Activated CD4-positive, alpha-beta T cell treated with anti-CD3 and anti-CD28 coated beads, Interleukin-2, amount 10 ng/mL, durations not matched to agents 7 days and 5 days (primary cell): Measurements from ENCODE around the gene ST13. TPM values are rescaled to one million over a fixed set of nuclear protein-coding genes. Genes with fewer than 3 reads are reported as not detected.
A peak's percentile ranks its signal among the peaks of the same experiment; 100 is the strongest.
"Not testable (repeated sequence)": the region's sequence is repeated elsewhere in the genome, so short reads cannot be mapped to it uniquely, and the experiment has no call there.

Source experiments
- CTCF ChIA-PET: fragments of 350-600 bp; sonication (Branson Sonifier 250); formaldehyde crosslinking; loops from one replicate; lab custom pipeline; 2021; ENCODE audit warnings: antibody characterized with exemption; lab: Charles Lee
- POLR2A ChIA-PET: fragments of 350-600 bp; sonication (Branson Sonifier 250); formaldehyde crosslinking; loops from one replicate; lab custom pipeline; 2021; ENCODE audit warnings: antibody characterized with exemption; lab: Charles Lee
- DNase-seq: peaks from one replicate; pipeline ENCODE4 v3.0.0-alpha.2; 2020
- H3K27ac Mint-ChIP-seq: one replicate; pipeline ENCODE4 v1.8.0; 2021; ENCODE audit warnings: mild to moderate bottlenecking, moderate library complexity, mixed read lengths
- H3K27me3 Mint-ChIP-seq: one replicate; pipeline ENCODE4 v1.8.0; 2021; ENCODE audit warnings: mixed read lengths
- H3K36me3 Mint-ChIP-seq: one replicate; pipeline ENCODE4 v1.8.0; 2021; ENCODE audit warnings: low read depth, mixed read lengths
- H3K4me1 Mint-ChIP-seq: one replicate; pipeline ENCODE4 v1.8.0; 2021; ENCODE audit warnings: mixed read lengths
- H3K4me3 Mint-ChIP-seq: one replicate; pipeline ENCODE4 v1.8.0; 2021; ENCODE audit warnings: mild to moderate bottlenecking, moderate library complexity, mixed read lengths
- H3K9me3 Mint-ChIP-seq: one replicate; pipeline ENCODE4 v1.8.0; 2021; ENCODE audit warnings: mixed read lengths
- total RNA-seq, 2 experiments: library from RNA; stranded (reverse); gene quantifications; one replicate each; pipeline ENCODE4 v1.2.3, GENCODE V29; 2021

Gene ST13
- 100 to 1,000 TPM; 147 to 180 TPM for total RNA-seq

- no peaks in the 10 kb centered on the region for H3K9me3 Mint-ChIP-seq
- H3K27me3 Mint-ChIP-seq, result no peaks in the 10 kb centered on the region
- DNase-seq, result peak; percentile 98
- ChIA-PET POLR2A (interaction anchor here (0.6 to 1.1 kb wide), 4 partner anchors 19 to 236 kb away, joined by 3 to 7 read pairs (median 4); no protein-coding TSS in a partner anchor), CTCF (interaction anchor here (0.5 to 4.7 kb wide), 8 partner anchors 10 to 201 kb away, joined by 3 to 21 read pairs (median 4); partner anchors contain the start of gene SLC25A17)
- peak within 1 kb of the TSS; percentile 100 for H3K27ac Mint-ChIP-seq
- H3K36me3 Mint-ChIP-seq, result peaks cover 10% of the 10 kb centered on the region
- H3K4me3 Mint-ChIP-seq, result peak within 1 kb of the TSS; percentile 98
- peaks cover 52% of the 10 kb centered on the region for H3K4me1 Mint-ChIP-seq
Measured at GRCh38 chr22:40856513-40857308, at the start of gene ST13, which contains the start of gene XPNPEP3. ST13 (minus strand) TSS chr22:40856639; CDS start chr22:40856540, 99 bp downstream. XPNPEP3 (plus strand) TSS chr22:40857148; CDS start chr22:40857182, 34 bp downstream.

- Mint-ChIP-seq H3K27me3 (no peaks in the 10 kb centered on the region), H3K9me3 (no peaks in the 10 kb centered on the region), H3K27ac (no peak overlapping the region), H3K4me1 (peaks cover 2% of the 10 kb centered on the region), H3K4me3 (no peak overlapping the region), H3K36me3 (peaks cover 4% of the 10 kb centered on the region)
- CTCF ChIA-PET, result no interaction called here
- DNase-seq, result no peak
- POLR2A ChIA-PET, result no interaction called here
Measured at GRCh38 chr22:40904101-40904500, 47.7 kb upstream of the ST13 start.

DNA sequence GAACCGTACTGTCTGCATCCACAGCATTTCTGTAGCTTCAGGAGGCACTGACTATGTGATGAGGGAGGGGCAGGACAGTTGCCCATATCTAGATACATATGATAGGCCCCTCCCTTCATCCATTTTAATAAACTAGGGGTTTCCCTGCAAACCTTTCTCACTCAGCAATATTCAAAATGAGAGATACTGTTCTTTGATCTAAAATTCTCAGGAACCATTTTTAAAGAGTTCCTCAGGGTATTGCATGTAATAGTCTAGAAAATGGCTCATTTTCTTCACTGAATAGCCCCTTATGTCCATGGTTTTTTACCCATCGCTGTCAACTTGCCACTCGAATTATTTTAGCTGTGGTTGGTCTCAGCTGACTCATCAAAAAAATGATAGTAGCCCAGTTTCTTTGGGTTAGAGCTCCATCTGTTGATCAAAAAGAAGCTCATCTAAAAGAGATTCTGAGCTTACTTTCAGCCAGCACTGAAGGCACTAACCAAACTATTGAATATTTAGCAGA, 42.5 kb upstream of the ST13 start:
- Mint-ChIP-seq H3K27ac (peak overlapping the region; percentile 23), H3K27me3 (no peaks in the 10 kb centered on the region), H3K4me1 (peaks cover 8% of the 10 kb centered on the region), H3K36me3 (no peaks in the 10 kb centered on the region), H3K9me3 (no peaks in the 10 kb centered on the region), H3K4me3 (no peak overlapping the region)
- peak; percentile 27 for DNase-seq
- POLR2A ChIA-PET, result interaction anchor here (0.6 to 0.8 kb wide), 2 partner anchors 216 to 390 kb away, joined by 4 to 7 read pairs; no protein-coding TSS in a partner anchor
- CTCF ChIA-PET, result interaction anchor here (0.6 to 1.7 kb wide), 28 partner anchors 9 to 905 kb away, joined by 3 to 11 read pairs (median 4); partner anchors contain the start of genes DNAJB7, MRTFA and ST13

DNA sequence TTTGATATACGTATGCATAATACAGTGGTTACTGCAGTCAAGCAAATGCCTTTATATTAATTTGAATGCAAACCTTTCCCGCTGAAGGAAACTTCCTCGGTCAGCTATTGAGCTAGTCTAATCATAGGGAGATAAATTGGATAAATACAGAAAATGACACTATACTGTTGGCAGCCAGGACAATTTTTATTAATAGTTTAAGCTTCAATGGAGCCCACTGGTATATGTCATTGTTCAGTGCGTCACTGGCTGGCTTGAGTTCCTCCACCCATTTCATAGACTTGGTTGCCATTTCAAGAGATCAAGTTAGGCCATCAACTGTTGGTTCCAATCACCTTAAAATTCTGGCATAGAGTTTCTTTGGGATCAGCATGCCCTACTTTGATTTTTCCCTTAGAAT, 38.0 kb upstream of the ST13 start:
- Mint-ChIP-seq H3K9me3 (no peaks in the 10 kb centered on the region), H3K27ac (no peak overlapping the region), H3K4me1 (peaks cover 8% of the 10 kb centered on the region), H3K27me3 (no peaks in the 10 kb centered on the region), H3K4me3 (no peak overlapping the region), H3K36me3 (peaks cover 2% of the 10 kb centered on the region)
- ChIA-PET CTCF (no interaction called here), POLR2A (no interaction called here)
- no peak for DNase-seq

DNA sequence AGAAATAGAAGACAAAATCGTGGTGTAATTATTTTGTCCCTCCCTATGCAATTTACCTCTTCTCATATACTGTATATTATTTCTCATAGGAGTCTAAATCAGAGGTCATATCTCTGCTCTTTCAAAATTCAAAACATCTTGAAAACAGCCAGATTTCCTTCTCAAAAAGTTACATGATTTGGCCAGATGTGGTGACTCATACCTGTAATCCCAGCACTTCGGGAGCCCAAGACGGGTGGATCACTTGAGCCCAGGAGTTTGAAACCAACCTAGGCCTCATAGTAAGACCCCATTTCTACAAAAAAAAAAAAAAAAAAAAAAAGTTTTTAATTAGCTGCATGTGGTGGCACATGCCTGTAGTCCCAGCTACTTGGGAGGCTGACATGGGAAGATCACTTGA, 34.4 kb upstream of the ST13 start:
- CTCF ChIA-PET, result interaction anchor here (0.6 to 1.7 kb wide), 4 partner anchors 32 to 365 kb away, joined by 3 to 5 read pairs (median 5); no protein-coding TSS in a partner anchor
- no peak for DNase-seq
- Mint-ChIP-seq H3K27me3 (no peaks in the 10 kb centered on the region), H3K27ac (no peak overlapping the region), H3K4me3 (no peak overlapping the region), H3K9me3 (no peaks in the 10 kb centered on the region), H3K4me1 (peaks cover 6% of the 10 kb centered on the region), H3K36me3 (peaks cover 9% of the 10 kb centered on the region)
- POLR2A ChIA-PET, result interaction anchor here (0.6 kb wide), 1 partner anchor 20 kb away, joined by 6 read pairs; no protein-coding TSS in a partner anchor

- no peak for DNase-seq
- Mint-ChIP-seq H3K36me3 (peaks cover 9% of the 10 kb centered on the region), H3K4me3 (no peak overlapping the region), H3K27me3 (no peaks in the 10 kb centered on the region), H3K27ac (peak overlapping the region; percentile 65), H3K4me1 (peaks cover 6% of the 10 kb centered on the region), H3K9me3 (no peaks in the 10 kb centered on the region)
- POLR2A ChIA-PET, result no interaction called here
- CTCF ChIA-PET, result interaction anchor here (1.0 to 1.8 kb wide), 4 partner anchors 10 to 464 kb away, joined by 3 to 10 read pairs (median 4); partner anchors contain the start of genes ST13 and XPNPEP3
Measured at GRCh38 chr22:40889116-40889515, 32.7 kb upstream of the ST13 start.

- no peak for DNase-seq
- Mint-ChIP-seq H3K36me3 (peaks cover 1% of the 10 kb centered on the region), H3K4me1 (no peaks in the 10 kb centered on the region), H3K4me3 (no peak overlapping the region), H3K27ac (no peak overlapping the region), H3K27me3 (no peaks in the 10 kb centered on the region), H3K9me3 (no peaks in the 10 kb centered on the region)
- CTCF ChIA-PET, result no interaction called here
- POLR2A ChIA-PET, result no interaction called here
Measured at GRCh38 chr22:40878922-40879321, 22.5 kb upstream of the ST13 start.

DNA sequence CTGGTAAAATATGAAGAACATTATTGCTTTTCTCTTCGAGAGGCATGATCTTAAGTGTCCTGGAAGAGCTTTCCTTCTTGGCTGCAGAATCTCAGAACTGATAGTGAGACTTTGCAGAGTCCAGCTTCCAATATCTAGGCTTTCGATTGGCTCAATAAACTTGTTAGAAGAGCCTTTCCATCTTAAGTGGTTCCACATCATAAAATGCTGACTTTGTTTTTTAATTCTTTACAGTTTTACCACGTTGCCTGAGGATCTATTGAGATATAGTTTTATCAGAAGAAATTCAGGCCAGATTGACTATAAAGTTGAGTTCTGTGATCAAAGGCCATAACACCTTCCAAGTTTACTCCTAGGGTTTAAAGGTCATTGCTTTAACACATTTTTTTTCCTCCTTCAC, 21.0 kb upstream of the ST13 start:
- no peaks in the 10 kb centered on the region for H3K4me1 Mint-ChIP-seq
- no peaks in the 10 kb centered on the region for H3K27me3 Mint-ChIP-seq
- POLR2A ChIA-PET, result no interaction called here
- no peak overlapping the region for H3K27ac Mint-ChIP-seq
- DNase-seq, result no peak
- no peak overlapping the region for H3K4me3 Mint-ChIP-seq
- CTCF ChIA-PET, result interaction anchor here (1.1 kb wide), 1 partner anchor 532 kb away, joined by 4 read pairs; no protein-coding TSS in a partner anchor
- H3K9me3 Mint-ChIP-seq, result no peaks in the 10 kb centered on the region
- H3K36me3 Mint-ChIP-seq, result peaks cover 1% of the 10 kb centered on the region

DNA sequence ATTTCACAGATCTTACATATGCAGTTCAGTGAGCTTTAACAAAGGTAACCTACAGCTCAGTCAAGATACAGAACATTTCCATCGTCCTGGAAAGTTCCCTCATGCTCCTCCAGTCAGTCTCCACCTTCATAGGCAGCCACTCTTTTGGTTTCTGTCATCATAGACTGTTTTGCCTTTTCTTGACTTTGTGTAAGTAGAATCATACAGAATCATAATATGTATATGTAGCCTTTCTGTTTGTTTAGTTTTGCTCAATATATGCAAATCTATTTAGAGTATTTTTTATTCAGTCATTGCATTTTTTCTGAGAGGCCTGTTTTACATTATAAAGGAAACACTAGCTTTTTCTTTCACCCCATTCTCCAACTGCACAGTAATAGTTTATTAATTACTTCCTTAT, 20.5 kb upstream of the ST13 start:
- CTCF ChIA-PET, result interaction anchor here (1.1 kb wide), 1 partner anchor 13 kb away, joined by 3 read pairs; no protein-coding TSS in a partner anchor
- Mint-ChIP-seq H3K27me3 (no peaks in the 10 kb centered on the region), H3K9me3 (no peaks in the 10 kb centered on the region), H3K4me3 (no peak overlapping the region), H3K27ac (no peak overlapping the region), H3K4me1 (no peaks in the 10 kb centered on the region), H3K36me3 (peaks cover 1% of the 10 kb centered on the region)
- no peak for DNase-seq
- POLR2A ChIA-PET, result no interaction called here

GRCh38 chr22:40875111-40875510, 18.7 kb upstream of the ST13 start:
- Mint-ChIP-seq H3K9me3 (no peaks in the 10 kb centered on the region), H3K36me3 (peaks cover 1% of the 10 kb centered on the region), H3K4me3 (no peak overlapping the region), H3K27ac (no peak overlapping the region), H3K4me1 (no peaks in the 10 kb centered on the region), H3K27me3 (no peaks in the 10 kb centered on the region)
- ChIA-PET CTCF (interaction anchor here (0.6 to 1.3 kb wide), 3 partner anchors 9 to 737 kb away, joined by 3 read pairs; no protein-coding TSS in a partner anchor), POLR2A (interaction anchor here (0.6 kb wide), 1 partner anchor 8 kb away, joined by 5 read pairs; no protein-coding TSS in a partner anchor)
- no peak for DNase-seq

DNA sequence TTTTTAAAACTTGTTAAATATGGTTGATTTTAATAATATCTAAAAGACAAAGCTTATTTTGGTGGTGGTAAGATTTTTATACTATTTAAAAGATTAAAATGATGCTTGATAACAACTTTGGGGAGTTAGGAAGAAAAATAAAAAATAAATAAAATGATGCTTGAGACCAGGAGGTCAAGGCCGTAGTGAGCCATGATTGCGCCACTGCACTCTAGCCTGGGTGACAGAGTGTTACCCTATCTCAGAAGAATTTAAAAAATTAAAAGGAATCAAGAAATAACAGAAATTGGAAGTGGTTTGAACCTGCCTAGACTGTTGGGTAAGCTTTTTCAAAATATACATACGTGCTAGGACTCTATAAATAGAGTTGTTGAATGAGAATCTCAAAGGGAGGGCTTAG, 17.6 kb upstream of the ST13 start:
- no peaks in the 10 kb centered on the region for H3K27me3 Mint-ChIP-seq
- H3K9me3 Mint-ChIP-seq, result no peaks in the 10 kb centered on the region
- ChIA-PET CTCF (no interaction called here), POLR2A (no interaction called here)
- H3K4me3 Mint-ChIP-seq, result no peak overlapping the region
- no peak overlapping the region for H3K27ac Mint-ChIP-seq
- H3K4me1 Mint-ChIP-seq, result no peaks in the 10 kb centered on the region
- H3K36me3 Mint-ChIP-seq, result peaks cover 1% of the 10 kb centered on the region
- no peak for DNase-seq

DNA sequence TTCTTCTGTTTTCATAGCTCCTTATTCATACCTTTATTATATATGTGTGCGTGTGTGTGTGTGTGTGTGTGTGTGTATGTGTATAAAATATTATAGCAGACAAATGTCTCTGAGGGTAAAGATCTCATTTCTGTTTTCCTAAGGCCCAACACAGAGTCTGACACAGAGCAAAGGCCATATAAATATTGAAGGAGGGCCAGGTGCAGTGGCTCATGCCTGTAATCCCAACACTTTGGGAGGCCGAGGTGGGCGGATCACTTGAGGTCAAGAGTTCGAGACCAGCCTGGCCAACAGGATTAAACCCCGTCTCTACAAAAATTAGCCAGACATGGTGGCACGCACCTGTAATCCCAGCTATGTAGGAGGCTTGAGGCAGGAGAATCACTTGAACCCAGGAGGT, 11.9 kb upstream of the ST13 start:
- POLR2A ChIA-PET, H3K9me3 Mint-ChIP-seq: not testable (repeated sequence)
- CTCF ChIA-PET, result interaction anchor here (1.0 to 3.3 kb wide), 3 partner anchors 12 to 100 kb away, joined by 3 to 11 read pairs (median 3); partner anchors contain the start of genes ST13 and XPNPEP3

More for the DNA sequence above, 11.9 kb upstream of the ST13 start:
- peak overlapping the region; percentile 46 for H3K27ac Mint-ChIP-seq
- DNase-seq, H3K4me3 Mint-ChIP-seq, H3K36me3 Mint-ChIP-seq, H3K27me3 Mint-ChIP-seq: not testable (repeated sequence)
- peaks cover 12% of the 10 kb centered on the region for H3K4me1 Mint-ChIP-seq
